Upper lobe of right lung (tissue), 1 donor: Measurements from ENCODE around the gene PRELP. TPM values are rescaled to one million over a fixed set of nuclear protein-coding genes. Genes with fewer than 3 reads are reported as not detected.

Source experiments
- ATAC-seq: fragments of 200-7000 bp; cut with Tn5 transposase; one replicate; pipeline ENCODE4 v1.9.1; 2020; ENCODE audit warnings: mild to moderate bottlenecking, moderate library complexity
- DNase-seq: peaks from one replicate; pipeline ENCODE4 v3.0.0-alpha.2; 2020
- H3K27ac ChIP-seq: fragments of 200-600 bp; one replicate; pipeline ENCODE4 v1.8.0; 2022
- H3K27me3 ChIP-seq: fragments of 200-600 bp; one replicate; pipeline ENCODE4 v1.8.0; 2022; ENCODE audit warnings: mild to moderate bottlenecking
- H3K36me3 ChIP-seq: fragments of 200-600 bp; one replicate; pipeline ENCODE4 v1.8.0; 2022
- H3K4me1 ChIP-seq: fragments of 200-600 bp; one replicate; pipeline ENCODE4 v1.8.0; 2022
- H3K4me3 ChIP-seq: fragments of 200-600 bp; one replicate; pipeline ENCODE4 v1.8.0; 2022; ENCODE audit warnings: mild to moderate bottlenecking
- H3K9me3 ChIP-seq: fragments of 200-600 bp; one replicate; pipeline ENCODE4 v1.8.0; 2022
- CTCF ChIP-seq: fragments of 200-600 bp; IDR thresholded peaks from one replicate; pipeline ENCODE4 v1.8.0; 2022; ENCODE audit warnings: antibody characterized with exemption
- intact Hi-C: fragments of 100-400 bp; cut with DNase I; formaldehyde crosslinking; loops from one replicate; pipeline ENCODE4 v1.11.0; 2022
- total RNA-seq: library from RNA; stranded (reverse); fragmentation: NEBNext Ultra II Directional; extraction: Animal tissue kit (Norgen Biotek cat#: 25700); gene quantifications from one replicate; pipeline ENCODE4 v1.2.1, GENCODE V29; 2021
- donor health status: DM: no; HTN: yes; CAD: no; lungs with severe emphysema.

Gene PRELP
- total RNA-seq, 1 donor from 2014 or later: 91.8 TPM

- Histone ChIP-seq H3K4me3 (no peak overlapping the region), H3K9me3 (no peaks in the 10 kb centered on the region), H3K4me1 (peaks cover 8% of the 10 kb centered on the region), H3K36me3 (no peaks in the 10 kb centered on the region), H3K27ac (no peak overlapping the region), H3K27me3 (no peaks in the 10 kb centered on the region)
- DNase-seq (no peak), ATAC-seq (no peak)
- no peak for TF ChIP-seq CTCF
- intact Hi-C loops: loop anchor here (5.0 kb wide), 1 partner anchor 150 kb away; no protein-coding TSS in a partner anchor
Observed at GRCh38 chr1:203492082-203492747, 16.6 kb downstream of the PRELP start.

DNA sequence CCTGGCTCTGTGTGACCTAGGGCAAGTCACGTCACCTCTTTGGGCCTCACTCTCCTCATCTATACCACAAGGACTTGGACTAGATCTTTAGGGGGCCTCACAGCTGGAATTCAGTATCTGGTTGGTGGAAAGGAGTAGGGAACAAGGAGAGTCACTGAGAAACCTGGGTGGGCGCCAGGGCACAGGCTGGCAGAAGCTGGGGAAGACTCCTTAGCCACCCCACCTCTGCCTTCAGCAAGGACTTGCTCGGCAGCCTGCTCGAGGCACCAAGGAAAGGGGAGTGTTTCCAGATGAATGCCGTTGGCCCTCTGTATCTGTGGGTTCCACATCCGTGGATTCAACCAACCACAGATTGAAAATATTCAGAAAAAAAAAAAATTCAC is 17.1 kb downstream of the PRELP start:
- no peaks in the 10 kb centered on the region for H3K9me3 ChIP-seq
- H3K4me3 ChIP-seq: no peak overlapping the region
- no peak for DNase-seq
- no peak overlapping the region for H3K27ac ChIP-seq
- intact Hi-C loops: loop anchor here (5.0 kb wide), 1 partner anchor 150 kb away; no protein-coding TSS in a partner anchor
- no peak for TF ChIP-seq CTCF
- no peaks in the 10 kb centered on the region for H3K36me3 ChIP-seq
- H3K27me3 ChIP-seq: no peaks in the 10 kb centered on the region
- ATAC-seq: no peak
- peaks cover 4% of the 10 kb centered on the region for H3K4me1 ChIP-seq

GRCh38 chr1:203493901-203494300 is 18.3 kb downstream of the PRELP start, which contains the start of gene OPTC:
Gene OPTC, plus strand, starts transcription at chr1:203494153. Its CDS starts 1,853 bp downstream, at chr1:203496006.
- intact Hi-C loops: loop anchor here (5.0 kb wide), 1 partner anchor 152 kb away; no protein-coding TSS in a partner anchor
- no peaks in the 10 kb centered on the region for H3K9me3 ChIP-seq

DNA sequence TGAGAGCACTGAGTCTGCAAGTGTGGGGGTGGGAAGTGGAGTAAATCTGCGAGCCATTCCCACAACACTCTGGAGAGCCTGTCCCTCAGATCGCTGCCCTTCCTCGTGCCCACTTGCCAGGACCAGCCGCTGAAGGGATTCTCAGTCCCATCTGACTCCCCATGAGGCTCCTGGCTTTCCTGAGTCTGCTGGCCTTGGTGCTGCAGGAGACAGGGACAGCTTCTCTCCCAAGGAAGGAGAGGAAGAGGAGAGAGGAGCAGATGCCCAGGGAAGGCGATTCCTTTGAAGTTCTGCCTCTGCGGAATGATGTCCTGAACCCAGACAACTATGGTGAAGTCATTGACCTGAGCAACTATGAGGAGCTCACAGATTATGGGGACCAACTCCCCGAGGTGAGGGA is 20.2 kb downstream of the PRELP start:
- intact Hi-C loops: no loop called here

More at GRCh38 chr1:203493901-203494300, 18.3 kb downstream of the PRELP start, which contains the start of gene OPTC:
- H3K4me1 ChIP-seq: no peaks in the 10 kb centered on the region
- no peak within 1 kb of the TSS for H3K27ac ChIP-seq
- H3K36me3 ChIP-seq: no peaks in the 10 kb centered on the region
- DNase-seq (no peak), ATAC-seq (no peak)
- TF ChIP-seq CTCF: no peak
- no peak within 1 kb of the TSS for H3K4me3 ChIP-seq
- H3K27me3 ChIP-seq: no peaks in the 10 kb centered on the region

GRCh38 chr1:203497269-203497777 is 21.7 kb downstream of the PRELP start:
- H3K27ac ChIP-seq: no peak overlapping the region
- H3K27me3 ChIP-seq: no peaks in the 10 kb centered on the region
- H3K4me3 ChIP-seq: no peak overlapping the region
- no peaks in the 10 kb centered on the region for H3K4me1 ChIP-seq
- H3K9me3 ChIP-seq: no peaks in the 10 kb centered on the region
- ATAC-seq (no peak), DNase-seq (no peak)
- no peaks in the 10 kb centered on the region for H3K36me3 ChIP-seq
- intact Hi-C loops: no loop called here
- no peak for TF ChIP-seq CTCF

More for the DNA sequence above, 20.2 kb downstream of the PRELP start:
- Histone ChIP-seq H3K4me1 (no peaks in the 10 kb centered on the region), H3K27me3 (no peaks in the 10 kb centered on the region), H3K27ac (no peak overlapping the region), H3K4me3 (no peak overlapping the region), H3K36me3 (no peaks in the 10 kb centered on the region), H3K9me3 (no peaks in the 10 kb centered on the region)
- TF ChIP-seq CTCF: no peak
- ATAC-seq (no peak), DNase-seq (no peak)
